Loucy (cell line): ENCODE results near the gene PANK4.
A peak's percentile ranks its signal among the peaks of the same experiment; 100 is the strongest.

Experiments used
- H2AFZ ChIP-seq: fragments of 200-600 bp; sonication (generic); 2 replicates; pipeline ENCODE4 v1.6.0; 2016; ENCODE audit warnings: antibody characterized with exemption, mild to moderate bottlenecking, low read length, moderate library complexity
- H3F3A ChIP-seq: fragments of 200-600 bp; 2 replicates; pipeline ENCODE4 v1.6.0; 2016; ENCODE audit warnings: antibody characterized with exemption, low read depth, mild to moderate bottlenecking
- H3K27me3 ChIP-seq: fragments of 200-600 bp; sonication (generic); 2 replicates; pipeline ENCODE4 v1.6.1; 2014; ENCODE audit warnings: low read length, mild to moderate bottlenecking; ENCODE audit not compliant: insufficient read depth, poor library complexity, severe bottlenecking
- H3K36me3 ChIP-seq: fragments of 200-600 bp; sonication (generic); 2 replicates; pipeline ENCODE4 v1.6.1; 2016; ENCODE audit warnings: low read length; ENCODE audit not compliant: insufficient read depth
- H3K4me1 ChIP-seq: fragments of 200-600 bp; sonication (generic); 2 replicates; pipeline ENCODE4 v1.5.1; 2014; ENCODE audit warnings: low read length, mild to moderate bottlenecking; ENCODE audit not compliant: insufficient read depth, poor library complexity, severe bottlenecking
- H3K4me2 ChIP-seq: fragments of 200-600 bp; sonication (generic); 2 replicates; pipeline ENCODE4 v1.6.0; 2014; ENCODE audit warnings: antibody characterized with exemption, low read length, low read depth, mild to moderate bottlenecking; ENCODE audit not compliant: poor library complexity, severe bottlenecking
- H3K4me3 ChIP-seq: fragments of 200-600 bp; sonication (generic); 2 replicates; pipeline ENCODE4 v1.5.1; 2014; ENCODE audit warnings: low read length, mild to moderate bottlenecking, mixed read lengths; ENCODE audit not compliant: poor library complexity, severe bottlenecking
- H3K79me2 ChIP-seq: fragments of 200-600 bp; sonication (generic); 2 replicates; pipeline ENCODE4 v1.6.1; 2014; ENCODE audit warnings: low read length; ENCODE audit not compliant: insufficient read depth
- H3K9ac ChIP-seq: fragments of 200-600 bp; sonication (generic); 2 replicates; pipeline ENCODE4 v1.6.0; 2014; ENCODE audit warnings: mild to moderate bottlenecking, low read depth, low read length, moderate library complexity; ENCODE audit not compliant: poor library complexity, severe bottlenecking
- H3K9me2 ChIP-seq: fragments of 200-600 bp; sonication (generic); replicated peaks from 2 replicates; pipeline ENCODE4 v1.6.1; 2016; ENCODE audit warnings: low read depth, low read length, mixed read lengths
- H3K9me3 ChIP-seq: fragments of 200-600 bp; sonication (generic); 2 replicates; pipeline ENCODE4 v1.6.1; 2014; ENCODE audit warnings: mild to moderate bottlenecking, antibody characterized with exemption, low read length, low read depth; ENCODE audit not compliant: insufficient read depth
- H4K20me1 ChIP-seq: fragments of 200-600 bp; sonication (generic); 2 replicates; pipeline ENCODE4 v1.6.0; 2014; ENCODE audit warnings: antibody characterized with exemption, low read length, mild to moderate bottlenecking; ENCODE audit not compliant: insufficient read depth, poor library complexity, severe bottlenecking
- CTCF ChIP-seq: fragments of 200-600 bp; sonication (generic); conservative IDR thresholded peaks from 2 replicates; pipeline ENCODE4 v1.5.1; 2014; ENCODE audit warnings: mild to moderate bottlenecking, antibody characterized with exemption, low read length
- EZH2phosphoT487 ChIP-seq: fragments of 200-600 bp; IDR thresholded peaks from 2 replicates; pipeline ENCODE4 v1.6.1; 2018; ENCODE audit warnings: antibody characterized with exemption, mild to moderate bottlenecking, moderate library complexity, borderline replicate concordance

Gene PANK4

GRCh38 chr1:2548068-2548589, 21.7 kb upstream of the PANK4 start:
- H3K4me1 ChIP-seq: peaks cover 26% of the 10 kb centered on the region
- H4K20me1 ChIP-seq: no peaks in the 10 kb centered on the region
- H3K9me3 ChIP-seq: no peaks in the 10 kb centered on the region
- no peaks in the 10 kb centered on the region for H3K27me3 ChIP-seq
- no peaks in the 10 kb centered on the region for H3F3A ChIP-seq
- peak; percentile 91 for TF ChIP-seq CTCF
- TF ChIP-seq EZH2phosphoT487: no peak
- H3K9me2 ChIP-seq: no peaks in the 10 kb centered on the region
- H3K4me3 ChIP-seq: peak overlapping the region; percentile 79
- peak overlapping the region; percentile 88 for H3K9ac ChIP-seq
- H3K4me2 ChIP-seq: peak overlapping the region; percentile 95
- no peaks in the 10 kb centered on the region for H3K36me3 ChIP-seq
- peaks cover 8% of the 10 kb centered on the region; the same call in 1 of the 2 replicates for H3K79me2 ChIP-seq
- H2AFZ ChIP-seq: no peak overlapping the region

GRCh38 chr1:2547210-2548067, 21.0 kb upstream of the PANK4 start:
- no peak overlapping the region for H2AFZ ChIP-seq

More at GRCh38 chr1:2547210-2548067, 21.0 kb upstream of the PANK4 start:
- Histone ChIP-seq H3K4me1 (peaks cover 28% of the 10 kb centered on the region), H3K27me3 (no peaks in the 10 kb centered on the region), H3K36me3 (no peaks in the 10 kb centered on the region), H3K79me2 (peaks cover 8% of the 10 kb centered on the region; the same call in 1 of the 2 replicates), H3K9me3 (no peaks in the 10 kb centered on the region), H3F3A (no peaks in the 10 kb centered on the region), H3K9ac (peak overlapping the region; percentile 88), H3K4me2 (peak overlapping the region; percentile 95), H3K9me2 (no peaks in the 10 kb centered on the region), H3K4me3 (peak overlapping the region; percentile 79), H4K20me1 (no peaks in the 10 kb centered on the region)
- no peak for TF ChIP-seq EZH2phosphoT487
- no peak for TF ChIP-seq CTCF
